Stimulated activated CD8-positive, alpha-beta memory T cell treated with anti-CD3 and anti-CD28 coated beads, Interleukin-2, amount 100 ng/mL, for 1 hour (primary cell): ENCODE results near the gene SNED1.

Source experiments
- DNase-seq, 2 donors: peaks; one replicate each; pipeline ENCODE4 v3.0.0-alpha.2; 2020; ENCODE audit warnings: low read depth in 2 of 2

The SNED1 gene

DNA sequence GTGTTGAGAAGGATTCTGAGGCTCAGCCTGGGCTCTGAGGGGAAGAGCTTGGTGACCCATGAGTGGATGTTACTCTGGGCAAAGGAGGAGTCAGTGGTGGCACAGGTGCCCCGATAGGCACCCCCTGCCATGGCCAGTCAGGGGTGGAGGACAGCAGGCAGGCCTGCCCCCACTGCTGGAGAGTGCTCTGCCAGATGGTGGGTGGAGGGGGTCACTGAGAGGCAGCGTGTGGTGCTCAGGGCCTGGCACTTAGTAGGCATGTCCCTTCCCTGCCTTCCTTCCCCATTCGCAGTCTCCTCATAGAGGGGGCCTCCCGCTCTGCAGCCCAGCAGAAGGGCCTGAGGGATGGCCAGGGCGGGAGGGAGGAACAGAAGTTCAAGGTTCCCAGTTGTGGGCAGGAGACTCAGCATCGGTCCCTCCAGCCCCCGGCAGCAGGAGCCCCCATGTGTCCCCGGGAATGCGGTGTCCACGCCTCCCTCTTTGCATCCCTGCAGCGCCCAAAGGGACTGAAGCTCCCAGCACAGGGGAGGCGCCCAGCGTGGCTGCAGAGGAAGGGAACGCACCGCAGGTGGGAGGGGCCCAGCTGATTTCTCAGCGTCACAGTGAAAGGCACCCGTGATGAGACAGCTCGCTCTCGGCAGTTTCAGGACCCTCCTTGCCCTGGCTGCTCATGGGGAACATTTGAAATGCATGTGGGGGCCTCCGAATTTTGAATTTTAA, 5.7 kb upstream of the SNED1 start:
- no peak for DNase-seq

DNA sequence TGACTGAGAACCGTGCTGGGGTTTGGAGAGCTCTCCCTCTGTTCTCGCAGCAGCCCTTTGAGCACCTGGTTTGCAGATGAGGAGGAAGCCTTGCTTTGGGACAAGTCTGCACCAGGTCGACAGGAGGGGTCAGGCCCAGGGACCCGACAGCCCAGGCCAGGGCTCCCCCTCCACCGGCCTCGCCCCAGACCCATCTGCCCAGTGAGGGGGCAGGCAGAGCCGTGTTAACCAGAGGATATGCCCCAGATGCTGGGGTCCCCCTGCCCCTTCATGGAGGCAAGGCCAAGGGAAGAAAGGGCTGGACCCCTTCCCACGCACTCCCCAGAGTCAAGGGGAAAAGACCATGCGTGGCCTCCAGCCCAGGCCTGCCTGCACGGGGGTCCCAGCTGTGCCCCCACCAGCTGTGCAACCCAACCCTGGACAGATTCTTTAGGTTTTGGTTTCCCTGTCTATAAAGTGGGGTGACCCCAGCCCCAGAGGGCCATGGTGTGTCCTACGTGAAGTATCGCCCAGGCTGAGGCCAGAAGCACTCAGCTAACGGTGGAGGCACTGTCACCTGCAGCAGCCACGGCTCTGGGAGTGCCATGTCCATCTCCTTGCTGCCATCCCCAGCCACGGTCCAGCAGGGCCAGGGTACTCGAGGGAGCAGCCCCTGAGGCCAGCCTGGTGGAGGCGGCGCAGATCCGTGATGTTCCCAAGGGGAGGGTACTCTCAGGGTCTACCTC, 4.8 kb upstream of the SNED1 start:
- DNase-seq = no peak

DNA sequence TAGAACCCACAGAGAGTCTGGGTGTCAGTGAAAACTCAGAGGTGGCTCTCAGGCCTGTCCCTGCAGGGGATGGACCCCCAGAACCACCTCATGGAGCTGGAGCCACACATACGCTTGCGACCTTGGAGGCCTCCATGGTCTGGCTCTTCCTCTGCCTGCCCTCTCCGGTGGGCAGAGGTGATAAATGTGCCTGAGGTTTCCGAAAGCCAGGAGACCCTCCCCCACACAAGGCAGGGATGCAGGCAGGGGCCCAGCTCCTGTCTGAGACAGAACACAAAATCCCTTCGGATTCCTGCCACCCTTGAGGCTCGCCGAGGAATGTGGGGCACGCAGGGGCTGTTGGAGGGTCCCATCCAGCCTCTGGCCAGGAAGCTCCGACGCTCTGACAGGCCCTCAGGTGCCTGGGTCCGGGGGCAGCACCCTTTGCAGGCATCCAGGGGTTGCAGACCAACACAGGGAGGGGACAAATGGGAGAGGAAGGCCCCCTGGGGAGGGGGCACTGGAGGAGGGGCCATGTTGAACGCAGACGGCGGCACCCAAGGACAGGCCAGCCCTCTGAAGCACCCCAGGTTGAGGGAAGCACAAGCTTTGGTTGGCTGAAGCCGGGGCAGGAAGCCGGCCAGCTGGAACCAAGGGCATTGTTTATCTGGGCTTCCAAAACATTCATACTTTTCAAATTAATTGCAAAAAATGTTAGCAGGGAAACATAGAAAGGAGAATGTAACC, 4.1 kb upstream of the SNED1 start:
- no peak for DNase-seq

DNA sequence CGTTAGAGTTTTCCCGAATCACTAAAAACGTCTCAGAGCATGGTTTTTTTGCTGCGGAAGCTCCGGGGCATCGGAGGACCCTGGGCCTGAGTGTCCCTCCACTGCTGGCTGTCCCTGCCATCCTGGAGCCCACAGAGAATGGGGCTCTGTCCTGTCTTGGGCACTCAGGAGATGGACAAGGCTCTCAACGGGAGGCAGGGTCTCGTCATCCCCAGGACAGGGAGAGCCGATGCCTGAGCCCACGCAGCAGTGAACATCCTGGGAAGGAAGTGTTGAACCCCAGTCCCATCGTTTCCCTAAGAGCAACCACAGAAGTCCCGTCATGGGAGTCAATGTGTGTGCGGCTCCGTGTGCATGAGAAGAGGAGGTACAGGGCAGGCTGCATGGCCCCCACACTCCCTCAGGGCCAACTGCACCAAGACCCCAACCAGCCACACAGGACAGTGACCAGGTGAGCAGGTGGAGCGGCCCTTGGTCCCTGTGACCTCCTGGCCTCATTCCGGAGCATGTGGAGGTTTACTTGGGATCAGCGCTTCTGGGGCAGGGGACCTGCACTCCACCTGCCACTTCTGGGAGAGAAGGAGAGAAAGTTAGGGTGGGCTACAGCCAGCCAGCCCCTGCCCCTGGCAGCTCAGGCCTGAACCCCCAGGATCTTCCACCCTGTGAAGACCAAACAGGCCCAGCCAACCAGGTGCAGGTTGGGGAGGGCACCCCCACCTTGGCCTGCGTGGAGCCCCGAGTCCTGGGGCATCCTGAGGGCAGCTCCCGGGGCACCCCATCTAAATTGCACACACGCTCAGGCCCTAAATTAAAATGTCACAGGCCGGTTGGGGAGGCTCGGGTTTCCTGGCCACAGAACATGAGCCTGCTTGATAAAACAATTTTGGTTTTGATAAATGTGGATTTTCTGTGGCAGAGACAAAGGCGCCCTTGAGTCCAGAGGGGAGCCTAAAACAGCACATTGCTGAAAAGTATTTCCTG, 3.1 kb upstream of the SNED1 start:
- no peak for DNase-seq

DNA sequence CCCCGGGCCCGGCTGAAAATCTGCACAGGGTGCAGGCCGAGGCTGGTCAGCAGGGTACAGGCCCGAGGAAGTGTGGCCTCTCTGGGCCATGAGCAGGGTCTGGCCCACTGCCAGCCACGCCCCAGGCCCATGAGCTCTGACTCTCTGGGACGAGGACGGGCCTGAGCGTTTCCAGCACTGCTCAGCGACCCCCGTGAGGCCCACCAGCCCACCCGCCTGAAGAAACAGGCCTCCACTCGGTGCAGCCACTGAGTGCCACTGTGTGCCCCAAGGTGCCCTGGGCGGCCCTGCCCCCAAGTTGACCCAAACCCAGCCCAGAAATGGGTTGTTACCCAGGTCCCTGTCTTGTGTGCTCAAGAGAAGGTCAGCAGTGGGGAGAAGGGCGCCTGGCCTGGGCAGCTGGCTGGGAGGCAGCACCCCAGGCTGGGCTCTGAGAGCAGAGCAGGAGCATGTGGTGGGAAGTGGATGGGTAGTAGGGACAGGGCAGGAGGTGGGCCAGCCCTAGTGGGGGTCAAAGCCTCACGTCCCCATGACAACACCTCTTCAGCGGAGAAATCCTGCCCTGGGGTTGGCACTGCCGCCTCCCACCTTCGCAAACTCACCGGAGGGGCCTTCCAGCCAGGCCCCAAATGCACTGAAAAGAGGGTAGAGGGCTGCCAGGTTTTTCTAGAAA, 2.1 kb upstream of the SNED1 start:
- DNase-seq = no peak

DNA sequence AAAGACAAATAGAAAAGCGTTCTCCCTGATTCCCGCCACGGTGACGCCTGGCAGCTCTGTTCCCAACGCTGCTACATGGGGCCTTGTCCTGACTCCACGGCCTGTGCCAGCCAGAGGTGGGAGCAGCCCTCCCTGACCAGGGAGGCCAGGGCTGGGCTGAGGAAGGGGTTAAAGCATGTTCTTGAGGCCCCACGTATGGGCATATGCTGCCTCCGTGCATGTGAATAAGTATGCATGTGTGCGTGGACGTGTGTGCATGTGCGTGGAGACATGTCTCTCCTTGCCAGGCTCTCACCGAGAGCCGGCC, 1.6 kb upstream of the SNED1 start:
- DNase-seq = no peak

DNA sequence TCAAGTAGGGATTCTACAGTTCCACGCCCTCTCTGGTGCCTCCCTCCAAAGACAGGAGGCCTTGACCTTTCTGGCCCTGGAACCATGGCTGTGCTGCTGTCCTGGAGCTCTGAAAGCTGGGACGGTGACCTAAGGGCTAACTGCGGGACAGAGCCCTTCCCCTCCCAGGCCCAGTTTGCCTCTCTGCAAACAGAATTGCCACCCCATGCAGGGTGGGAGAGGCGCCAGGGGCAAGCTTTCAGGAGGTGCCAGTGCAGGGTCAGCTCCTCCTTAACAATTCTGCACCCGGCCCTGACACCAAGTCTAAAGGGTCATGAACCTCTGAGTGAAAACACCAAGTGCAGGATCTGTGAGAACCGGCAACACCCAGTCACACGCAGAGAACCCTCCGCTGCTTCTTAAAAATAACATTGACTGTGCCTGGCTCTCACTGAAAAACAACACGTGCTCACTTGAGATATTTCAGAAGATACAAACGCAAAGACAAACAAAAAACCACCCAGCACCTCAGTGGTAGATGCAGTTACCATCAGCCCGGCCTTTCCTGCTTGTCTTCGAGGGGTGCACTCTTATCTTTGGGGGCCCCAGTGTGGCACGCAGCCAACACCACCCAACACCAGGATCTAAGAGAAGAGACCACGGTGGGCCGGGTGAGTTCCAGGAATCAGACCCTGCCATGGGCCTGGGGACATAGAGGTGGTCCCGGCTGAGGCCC, 1.1 kb upstream of the SNED1 start:
- DNase-seq = no peak

DNA sequence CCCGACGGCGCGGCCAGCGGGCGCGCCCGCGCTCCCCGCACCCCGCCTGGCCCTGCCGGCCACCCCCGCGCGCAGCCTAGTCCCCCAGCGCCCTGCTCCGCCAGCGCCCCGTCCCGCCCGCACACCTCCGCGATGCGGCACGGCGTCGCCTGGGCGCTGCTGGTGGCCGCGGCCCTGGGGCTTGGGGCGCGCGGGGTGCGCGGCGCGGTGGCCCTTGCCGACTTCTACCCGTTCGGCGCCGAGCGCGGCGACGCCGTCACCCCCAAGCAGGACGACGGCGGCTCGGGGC, 232 bp downstream of the SNED1 start:
- DNase-seq = no peak

DNA sequence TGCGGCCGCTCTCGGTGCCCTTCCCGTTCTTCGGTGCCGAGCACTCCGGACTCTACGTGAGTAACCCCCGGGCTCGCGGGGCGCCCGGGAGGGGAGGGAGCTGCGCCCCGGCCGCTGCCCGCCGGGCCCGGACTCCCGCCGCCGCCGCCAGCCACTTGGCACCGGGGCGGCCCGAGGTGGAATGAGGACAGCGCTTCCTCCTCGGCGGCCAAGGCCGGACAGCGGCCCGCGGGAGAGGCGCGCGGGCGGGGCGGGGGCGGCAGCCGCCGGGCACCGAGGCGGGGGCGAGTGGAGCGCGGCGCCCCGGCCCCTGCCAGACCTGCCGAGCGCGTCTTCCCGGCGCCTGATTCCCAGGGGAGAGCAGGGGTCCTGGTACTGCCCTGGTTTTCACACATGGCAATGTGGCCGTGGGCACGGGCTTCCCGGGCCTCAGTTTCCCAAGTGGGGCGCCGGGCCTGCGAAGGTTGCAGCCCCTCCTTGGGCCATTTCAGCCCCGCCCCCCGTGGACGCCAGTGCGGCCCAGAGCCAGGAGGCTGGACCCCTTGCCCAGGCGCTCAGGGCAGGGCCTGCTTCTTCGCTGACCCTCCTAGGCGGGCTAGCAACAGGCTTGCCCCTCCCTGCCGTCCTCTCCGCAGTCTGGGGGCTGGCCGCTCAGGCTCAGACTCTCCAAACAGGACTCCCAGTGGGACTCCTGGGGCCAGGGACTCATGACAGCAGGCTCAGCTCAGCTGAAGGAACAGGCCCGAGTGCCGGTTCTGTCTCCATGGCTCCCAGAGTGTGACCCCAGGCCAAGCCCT, 775 bp downstream of the SNED1 start:
- DNase-seq = no peak

DNA sequence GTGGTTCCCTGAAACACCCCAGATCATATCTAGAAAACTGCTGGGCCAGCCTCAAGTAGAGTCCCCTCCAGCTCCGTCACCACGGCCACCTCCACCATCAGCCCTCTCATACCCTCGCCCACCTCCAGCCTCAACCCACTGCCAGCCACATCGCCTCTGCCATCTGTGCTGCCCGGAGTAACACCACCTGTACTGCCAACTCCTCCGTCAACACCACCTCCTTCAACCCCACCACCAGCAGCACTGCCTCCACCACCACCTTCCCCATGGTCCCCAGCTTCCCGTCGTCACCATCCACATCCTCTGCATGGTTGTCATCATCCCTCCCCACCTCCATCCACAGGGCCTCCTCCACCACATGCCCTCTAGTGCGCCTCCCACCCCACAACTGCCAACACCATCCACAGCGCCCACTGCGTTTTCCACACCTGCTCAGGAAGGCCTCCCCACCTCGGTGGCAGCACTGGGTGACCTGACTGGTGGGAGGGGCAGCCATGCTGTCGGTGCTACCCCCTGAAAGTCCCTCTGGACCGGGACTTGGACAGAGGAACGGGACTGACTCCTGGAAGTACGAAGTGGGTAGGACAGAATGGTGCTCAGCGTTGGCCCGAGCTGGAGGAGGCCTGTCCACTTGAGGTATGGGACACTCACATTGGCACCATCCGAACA, 1.6 kb downstream of the SNED1 start:
- DNase-seq = no peak

DNA sequence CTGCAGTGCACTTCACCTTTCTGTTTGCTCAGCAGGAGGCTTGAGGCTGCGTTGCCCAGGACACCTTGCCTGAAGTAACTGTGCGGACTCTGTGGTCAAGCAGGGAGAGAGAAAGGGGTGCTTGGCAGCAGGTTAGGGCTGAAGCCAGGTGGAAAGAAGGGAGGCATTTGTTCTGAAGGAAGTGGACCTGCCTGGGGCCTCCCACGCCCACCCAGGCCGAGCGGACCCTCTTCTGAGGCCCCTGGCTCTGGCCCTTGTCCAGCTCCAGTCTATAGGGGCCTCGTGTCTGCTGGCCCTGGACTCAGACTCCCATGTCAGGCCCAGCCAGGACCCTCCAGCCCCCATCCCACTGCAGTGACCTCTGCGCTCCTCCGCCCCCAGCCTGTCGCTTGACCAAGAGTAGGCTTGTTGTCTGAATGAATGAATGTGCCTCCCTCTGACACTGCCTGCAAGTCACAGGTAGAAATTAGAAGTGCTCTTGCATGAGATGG, 2.5 kb downstream of the SNED1 start:
- no peak for DNase-seq

DNA sequence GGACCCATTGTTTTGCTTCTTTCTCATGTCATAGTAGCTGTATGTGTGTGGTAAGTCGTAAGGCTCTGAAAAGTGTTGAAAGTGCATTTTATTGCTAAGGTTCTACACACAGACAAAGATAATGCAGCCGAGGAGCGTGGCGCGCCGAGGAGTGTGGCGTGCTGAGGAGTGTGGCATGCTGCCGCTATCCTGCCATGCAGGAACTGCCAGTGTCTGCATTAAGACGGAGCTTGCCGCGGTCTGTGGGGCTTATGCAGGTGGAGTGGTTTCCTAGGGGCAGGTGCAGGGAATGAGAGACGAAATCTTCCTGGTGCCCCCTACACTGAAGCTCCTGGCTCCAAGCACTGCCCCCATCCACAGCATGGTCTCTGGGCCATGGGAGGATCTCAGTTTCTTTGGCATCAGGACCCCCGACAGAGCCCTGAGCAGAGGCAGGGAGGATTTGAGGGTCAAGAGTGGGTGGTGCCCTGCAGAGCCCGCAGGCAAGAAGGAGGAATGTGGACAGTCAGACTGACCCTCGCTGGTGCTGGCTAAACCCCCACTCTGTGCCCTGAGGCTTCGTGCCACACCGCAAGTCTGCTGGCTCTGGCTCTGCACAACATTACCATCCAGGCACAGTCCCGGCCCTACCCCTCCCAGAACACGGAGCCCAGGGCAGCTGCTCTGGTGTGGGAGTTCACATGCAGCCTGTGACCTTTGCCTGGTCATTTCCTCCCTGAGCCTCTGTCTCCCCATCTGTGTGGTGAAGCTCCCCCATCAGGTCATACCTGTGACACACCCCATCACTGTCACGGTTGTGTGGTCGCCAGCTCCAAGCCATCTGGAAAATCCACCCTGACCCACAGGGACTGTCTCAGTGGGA, 3.2 kb downstream of the SNED1 start:
- no peak for DNase-seq

DNA sequence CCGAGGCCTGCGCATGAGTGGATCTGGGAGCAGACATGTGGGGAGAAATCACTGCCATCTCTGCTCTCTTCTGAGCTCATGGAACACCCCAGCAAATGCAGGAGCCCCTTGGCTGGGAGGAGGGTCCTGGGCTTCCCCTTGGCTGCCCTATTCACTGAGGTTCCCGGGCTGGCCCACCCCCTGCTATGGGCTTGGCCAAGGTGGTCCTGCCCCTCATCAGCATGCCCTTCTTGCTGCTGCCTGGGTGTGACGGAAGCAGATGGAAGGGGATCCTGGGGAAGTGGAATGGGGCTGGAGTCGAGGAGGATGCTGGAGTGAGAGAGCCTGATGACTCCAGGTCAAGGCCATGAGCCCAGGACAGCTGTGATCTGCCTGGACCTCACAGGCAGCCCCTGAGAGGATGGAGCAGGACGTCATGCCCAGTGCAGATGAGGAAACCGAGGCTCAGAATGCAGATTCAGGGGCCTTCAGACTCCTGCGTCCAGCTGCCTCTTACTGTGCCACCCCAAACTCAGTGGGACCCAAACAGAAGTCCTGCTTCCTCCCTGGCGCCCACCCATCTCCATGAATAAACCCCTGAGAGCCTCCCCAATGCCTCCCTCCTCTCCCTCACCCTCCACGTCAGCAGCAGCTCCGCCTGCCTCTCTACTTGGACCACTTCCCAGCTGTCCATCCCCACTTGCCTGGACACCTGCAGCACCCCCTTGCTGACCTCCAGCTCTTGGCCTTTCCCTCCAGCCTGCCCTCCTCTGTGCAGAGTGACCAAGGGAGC, 4.0 kb downstream of the SNED1 start:
- DNase-seq = no peak

DNA sequence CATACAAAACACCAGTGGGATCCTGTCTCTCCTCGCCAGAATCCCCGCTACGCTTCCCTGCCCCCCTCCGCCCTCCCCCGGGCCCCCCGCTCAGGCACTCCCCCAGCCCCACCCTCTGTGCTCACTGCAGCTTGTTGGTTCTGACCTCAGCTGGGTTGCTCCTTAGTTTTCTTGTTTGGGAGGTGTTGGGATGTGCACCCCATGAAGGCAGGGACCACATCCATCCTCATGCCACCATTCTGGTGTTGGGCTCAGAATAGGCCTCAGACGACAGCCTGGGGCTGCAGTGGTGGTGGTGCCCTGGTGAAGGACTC, 4.6 kb downstream of the SNED1 start:
- no peak for DNase-seq

DNA sequence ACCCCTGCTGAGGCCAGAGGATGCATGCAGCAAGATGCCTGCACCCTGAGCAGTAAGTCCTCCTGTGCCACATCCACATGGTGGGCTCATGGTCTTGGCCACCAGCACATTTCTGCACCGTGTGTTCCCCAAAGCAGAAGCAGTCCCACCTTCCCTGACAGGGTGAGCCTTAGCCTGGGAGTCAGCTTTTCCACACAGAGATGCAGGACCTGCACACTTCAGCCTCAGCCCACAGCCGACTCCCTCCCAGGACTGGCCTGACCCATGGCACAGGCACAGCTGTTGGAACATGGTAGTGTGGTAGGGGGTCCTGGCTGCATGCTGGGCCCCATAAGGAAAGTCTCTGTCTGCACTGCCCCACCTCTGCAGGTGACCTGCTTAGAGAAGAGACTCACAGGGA, 5.0 kb downstream of the SNED1 start:
- no peak for DNase-seq

DNA sequence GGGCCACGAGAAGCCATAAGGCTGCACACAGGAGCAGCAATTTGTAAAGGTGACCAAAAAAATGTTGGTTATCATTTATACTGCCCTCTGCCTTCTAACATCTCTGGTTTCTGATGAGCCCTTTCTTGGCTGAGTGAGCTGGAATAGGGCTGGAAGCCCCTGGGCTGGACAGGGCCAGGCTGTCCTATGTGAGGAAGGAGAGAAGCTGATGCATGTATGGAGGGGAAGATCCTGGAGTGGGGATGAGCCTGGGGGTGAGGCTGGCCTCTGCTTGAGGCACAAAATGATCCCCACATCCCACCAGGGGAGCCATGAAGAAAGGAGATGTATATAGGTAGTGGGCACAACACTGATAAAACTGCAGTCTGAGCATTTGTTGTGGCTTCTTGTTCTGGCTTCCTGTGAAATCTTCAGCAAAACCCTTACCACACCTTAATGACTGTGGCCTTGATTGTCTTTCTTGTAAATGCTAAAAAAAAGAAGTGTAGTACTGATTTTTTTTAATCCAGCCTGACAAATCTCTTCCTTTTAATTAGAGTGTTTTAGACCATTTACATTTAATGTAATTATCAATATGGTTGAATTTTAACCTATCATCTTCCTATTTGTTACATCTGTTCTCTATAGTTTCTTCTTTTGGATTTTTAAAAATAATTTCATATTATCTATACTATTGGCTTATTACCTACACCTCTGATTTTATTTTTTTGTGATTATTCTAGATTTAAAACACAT, 5.6 kb downstream of the SNED1 start:
- DNase-seq = no peak

DNA sequence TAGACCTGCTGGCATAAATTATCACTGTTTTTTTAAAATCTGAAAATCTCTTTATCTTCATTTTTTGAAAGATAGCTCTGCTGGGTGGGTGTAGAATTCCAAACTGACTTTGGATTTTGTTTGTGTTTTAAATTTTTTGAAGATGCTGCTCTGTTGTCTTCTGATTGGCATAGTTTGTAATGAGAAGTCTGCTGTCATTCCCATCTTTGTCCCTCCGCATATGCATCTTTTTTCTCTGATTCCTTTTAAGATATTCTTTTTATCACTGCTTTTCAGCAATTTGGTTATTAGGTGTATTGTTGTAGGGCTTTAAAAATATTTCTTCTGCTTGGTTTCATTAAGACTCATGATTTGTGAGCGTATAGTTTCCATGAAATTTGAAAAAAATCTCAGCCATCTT, 7.2 kb downstream of the SNED1 start:
- no peak for DNase-seq
